GM12878 (cell line): Measurements from ENCODE around the gene ING3. TPM values are rescaled to one million over a fixed set of nuclear protein-coding genes. Genes with fewer than 3 reads are reported as not detected.

Experiments
- ATAC-seq: fragments of 200-7000 bp; cut with Tn5 transposase; 3 replicates; pipeline ENCODE4 v1.9.1; 2020; ENCODE audit warnings: mild to moderate bottlenecking, moderate library complexity
- BruUV-seq: library from RNA; stranded (reverse); fragments of 400-500 nt; replicated peaks from 2 replicates; lab custom pipeline; 2021; lab: Mats Ljungman, UMichigan
- CTCF ChIA-PET: fragments of 300-600 bp; sonication (Branson Sonifier 250); formaldehyde crosslinking; extraction: SDS; loops from one replicate; lab custom pipeline; 2021; ENCODE audit warnings: inconsistent platforms; lab: Yijun Ruan, JAX
- POLR2A ChIA-PET: fragments of 350-600 bp; formaldehyde crosslinking; extraction: SDS; loops from one replicate; lab custom pipeline; 2021; ENCODE audit warnings: inconsistent platforms; lab: Charles Lee
- RAD21 ChIA-PET: fragments of 300-600 bp; sonication (Branson Sonifier 250); formaldehyde crosslinking; loops from one replicate; lab custom pipeline; 2023; ENCODE audit warnings: antibody characterized with exemption; ENCODE audit not compliant: unreplicated experiment; lab: Charles Lee
- SMC1A ChIA-PET: fragments of 300-600 bp; sonication (Branson Sonifier 250); formaldehyde crosslinking; loops from one replicate; lab custom pipeline; 2023; ENCODE audit not compliant: unreplicated experiment, uncharacterized antibody; lab: Charles Lee
- DNase-seq: peaks from one replicate; pipeline ENCODE4 v3.0.0-alpha.2; 2011; ENCODE audit warnings: low read depth, low spot score
- FAIRE-seq: peaks from 3 replicates; lab custom pipeline; 2011; peaks lifted over from hg19 to GRCh38; lab: Jason Lieb, UNC
- H2AFZ ChIP-seq: 2 replicates; pipeline ENCODE4 v1.6.0; 2011; ENCODE audit warnings: low read depth, low read length, control low read depth; ENCODE audit not compliant: control insufficient read depth
- H3K27ac ChIP-seq: 2 replicates; pipeline ENCODE4 v1.5.1; 2011; ENCODE audit warnings: control low read depth; ENCODE audit not compliant: control insufficient read depth, insufficient read depth
- H3K27me3 ChIP-seq, 2 experiments: replicated peaks in 1 of 2; 2 replicates each; pipeline versions ENCODE4 v1.6.0 to v1.6.1; 2011; ENCODE audit warnings: low read length in 1 of 2; ENCODE audit not compliant: control insufficient read depth in 2 of 2, insufficient read depth in 2 of 2
- H3K36me3 ChIP-seq, 2 experiments: 2 replicates each; pipeline ENCODE4 v1.5.1; 2011; ENCODE audit warnings: low read length in 1 of 2; ENCODE audit not compliant: control insufficient read depth in 2 of 2, insufficient read depth in 2 of 2
- H3K4me1 ChIP-seq: 2 replicates; pipeline ENCODE4 v1.6.1; 2011; ENCODE audit warnings: mild to moderate bottlenecking, low read length, moderate library complexity, mixed read lengths; ENCODE audit not compliant: control insufficient read depth, insufficient read depth
- H3K4me2 ChIP-seq: 2 replicates; pipeline ENCODE4 v1.6.0; 2011; ENCODE audit warnings: control low read depth; ENCODE audit not compliant: control insufficient read depth, insufficient read depth
- H3K4me3 ChIP-seq: fragments of 200-600 bp; sonication (generic); 2 replicates; pipeline ENCODE4 v1.5.1; 2016
- H3K79me2 ChIP-seq: 2 replicates; pipeline ENCODE4 v1.6.0; 2011; ENCODE audit warnings: low read length; ENCODE audit not compliant: control insufficient read depth, insufficient read depth
- H3K9ac ChIP-seq: 2 replicates; pipeline ENCODE4 v1.8.0; 2011; ENCODE audit warnings: low read length, control low read depth, mixed read lengths; ENCODE audit not compliant: control insufficient read depth, insufficient read depth
- H3K9me3 ChIP-seq: replicated peaks from 3 replicates; pipeline ENCODE4 v1.5.1; 2011; ENCODE audit warnings: mild to moderate bottlenecking, low read length; ENCODE audit not compliant: control insufficient read depth, insufficient read depth
- H4K20me1 ChIP-seq: 2 replicates; pipeline ENCODE4 v1.6.0; 2011; ENCODE audit not compliant: control insufficient read depth, insufficient read depth
- CBX3 ChIP-seq: fragments of 200-600 bp; sonication (generic); IDR thresholded peaks from 2 replicates; pipeline ENCODE4 v1.6.1; 2016; ENCODE audit warnings: low read depth, borderline replicate concordance
- ESRRA ChIP-seq: IDR thresholded peaks from 2 replicates; pipeline ENCODE4 v1.6.1; 2012; ENCODE audit warnings: mild to moderate bottlenecking, low read length, improper control_type of control experiment
- GATAD2B ChIP-seq: fragments of 450-650 bp; conservative IDR thresholded peaks from 2 replicates; pipeline ENCODE4 v1.6.1; 2017; ENCODE audit warnings: low read depth, mild to moderate bottlenecking, moderate library complexity
- IKZF1 ChIP-seq: fragments of 450-650 bp; conservative IDR thresholded peaks from 2 replicates; pipeline ENCODE4 v1.6.1; 2017; ENCODE audit warnings: antibody characterized with exemption, mild to moderate bottlenecking
- IKZF2 ChIP-seq, 2 experiments: fragments of 450-650 bp; IDR thresholded peaks; 2 replicates each; pipeline ENCODE4 v1.6.1; 2017; ENCODE audit warnings: mild to moderate bottlenecking in 2 of 2, moderate library complexity in 2 of 2
- IRF5 ChIP-seq: fragments of 450-650 bp; IDR thresholded peaks from 2 replicates; pipeline ENCODE4 v1.6.1; 2017; ENCODE audit warnings: borderline replicate concordance
- KDM1A ChIP-seq: fragments of 200-600 bp; sonication (generic); IDR thresholded peaks from 2 replicates; pipeline ENCODE4 v1.6.1; 2016; ENCODE audit warnings: borderline replicate concordance
- MTA2 ChIP-seq: fragments of 450-650 bp; IDR thresholded peaks from 2 replicates; pipeline ENCODE4 v1.6.1; 2016; ENCODE audit warnings: low read depth, mild to moderate bottlenecking, moderate library complexity
- NBN ChIP-seq: fragments of 450-650 bp; IDR thresholded peaks from 2 replicates; pipeline ENCODE4 v1.6.1; 2016
- NFIC ChIP-seq: IDR thresholded peaks from 2 replicates; pipeline ENCODE4 v1.6.1; 2012; ENCODE audit warnings: low read depth, mild to moderate bottlenecking, inconsistent platforms, low read length, moderate library complexity
- NRF1 ChIP-seq: conservative IDR thresholded peaks from 2 replicates; pipeline ENCODE4 v1.6.1; 2011; ENCODE audit warnings: mild to moderate bottlenecking, low read depth, low read length, improper control_type of control experiment
- POLR2AphosphoS5 ChIP-seq: IDR thresholded peaks from 2 replicates; pipeline ENCODE4 v1.6.1; 2011; ENCODE audit warnings: mild to moderate bottlenecking, low read length, inconsistent platforms
- TCF3 ChIP-seq: IDR thresholded peaks from 2 replicates; pipeline ENCODE4 v1.6.1; 2012; ENCODE audit warnings: low read depth, mild to moderate bottlenecking, low read length, borderline replicate concordance; ENCODE audit not compliant: insufficient read depth
- ZSCAN29 ChIP-seq: fragments of 450-650 bp; IDR thresholded peaks from 2 replicates; pipeline ENCODE4 v1.6.1; 2017; ENCODE audit warnings: mild to moderate bottlenecking, moderate library complexity
- WGBS: methylation state at CpG from one replicate; pipeline ENCODE4 v1.1.6; 2016; ENCODE audit warnings: low lambda C conversion rate; ENCODE audit not compliant: insufficient replicate concordance, insufficient coverage; ENCODE audit errors: missing lambda C conversion rate; 5-methylcytosine and 5-hydroxymethylcytosine counted together
- in situ Hi-C: fragments of 300-500 bp; cut with MboI; formaldehyde crosslinking; loops from 9 replicates; pipeline ENCODE4 v1.14.3; 2018; ENCODE audit warnings: mixed read lengths
- intact Hi-C: fragments of 100-400 bp; cut with micrococcal nuclease; formaldehyde crosslinking; loops from one replicate; pipeline ENCODE4 v1.14.2; 2022; ENCODE audit not compliant: unreplicated experiment
- polyA plus RNA-seq, 11 experiments: library from polyadenylated mRNA; depleted of rRNA in 4 of 11; unstranded in 6 of 11; stranded (reverse) in 5 of 11; fragments of >200 nt; fragmentation: Nextera tagmentation in 4 of 11; fragmentation: Illumina TruSeq in 1 of 11; extraction: Ambion mirVana in 4 of 11; extraction: Trizol in 1 of 11; gene quantifications; 1 replicate in 1 of 11; 2 replicates in 10 of 11; pipeline versions ENCODE4 v1.2.1 to v1.2.3, GENCODE V29; 2011 to 2016; ENCODE audit warnings: inconsistent platforms in 2 of 11, missing spikeins in 2 of 11, low read depth in 1 of 11
- total RNA-seq, 4 experiments: library from RNA; depleted of rRNA in 3 of 4; stranded (reverse); fragments of >200 nt in 3 of 4; fragmentation: Illumina TruSeq in 1 of 4; extraction: Trizol in 1 of 4; gene quantifications; 2 replicates each; pipeline versions ENCODE4 v1.2.1 to v1.2.3, GENCODE V29; 2013 to 2021
- TF ChIP-seq, protein P1 (sequence below): IDR thresholded peaks from 2 replicates; pipeline ENCODE4 v1.6.1; 2012; ENCODE audit warnings: improper control_type of control experiment, low read depth, low read length; ENCODE audit not compliant: insufficient replicate concordance
- TF ChIP-seq, protein P2 (sequence below): fragments of 450-650 bp; IDR thresholded peaks from 2 replicates; pipeline ENCODE4 v1.6.1; 2017; ENCODE audit warnings: low read depth, mild to moderate bottlenecking, moderate library complexity

The ING3 gene
- total and polyA plus RNA-seq, 10 of the 15 experiments (the other 5 are each of a cell fraction or from before 2014, with no cell fraction given), result 12.1 to 60.8 (median 28.8) TPM

DNA sequence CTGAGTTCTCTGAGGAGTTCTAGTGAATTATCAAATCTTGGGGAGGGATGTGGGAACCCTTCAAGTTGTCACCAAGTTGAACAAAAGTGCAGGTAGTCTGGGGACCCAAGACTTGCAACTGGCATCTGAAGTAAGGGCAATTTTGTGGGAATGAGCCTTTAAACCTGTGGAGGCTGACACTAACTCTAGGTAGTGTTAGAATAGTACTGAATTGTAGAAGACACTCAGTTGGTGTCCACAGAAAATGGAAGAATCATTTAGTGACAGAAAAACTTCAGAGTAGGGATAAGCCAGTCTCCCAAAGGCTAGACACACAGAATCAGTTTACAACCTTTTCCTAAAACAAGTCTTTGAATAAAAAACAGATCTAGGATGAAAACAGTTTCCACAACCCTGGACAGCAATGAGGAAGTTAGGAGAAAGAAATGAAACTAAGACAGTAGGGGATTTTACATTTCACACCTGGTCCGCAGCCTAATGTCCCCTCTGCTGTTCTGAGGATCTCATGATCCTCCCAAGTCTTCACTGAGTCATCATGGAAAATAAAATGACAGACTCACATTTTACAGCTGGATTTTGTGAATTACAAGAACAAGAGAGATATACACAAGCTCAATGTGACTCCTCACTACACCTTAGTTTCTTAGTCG is 23.0 kb upstream of the ING3 start:
- H3K36me3 ChIP-seq, result no peaks in the 10 kb centered on the region
- H3K79me2 ChIP-seq, result no peaks in the 10 kb centered on the region
- ChIA-PET POLR2A (interaction anchor here (0.6 to 2.1 kb wide), 7 partner anchors 9 to 90 kb away, joined by 3 to 7 read pairs (median 5); partner anchors contain the start of gene ING3), CTCF (interaction anchor here (0.7 to 2.0 kb wide), 15 partner anchors 11 to 646 kb away, joined by 3 to 11 read pairs (median 4); partner anchors contain the start of gene ING3), SMC1A (interaction anchor here (0.6 to 3.0 kb wide), 32 partner anchors 9 to 351 kb away, joined by 3 to 13 read pairs (median 4); partner anchors contain the start of genes ING3 and TSPAN12), RAD21 (interaction anchor here (0.6 to 3.5 kb wide), 11 partner anchors 9 to 121 kb away, joined by 3 to 18 read pairs (median 4); partner anchors contain the start of gene ING3)
- H4K20me1 ChIP-seq, result no peaks in the 10 kb centered on the region
- no peak overlapping the region; the same call in 1 of the 2 replicates for H3K4me2 ChIP-seq
- H3K4me3 ChIP-seq, result no peak overlapping the region
- no peak for FAIRE-seq
- H3K27me3 ChIP-seq, result no peaks in the 10 kb centered on the region
- peak overlapping the region; percentile 59 for H2AFZ ChIP-seq
- peaks cover 4% of the 10 kb centered on the region; the same call in 1 of the 2 replicates for H3K4me1 ChIP-seq
- no peaks in the 10 kb centered on the region; the same call in 2 of the 3 replicates for H3K9me3 ChIP-seq
- in situ Hi-C loops, result no loop called here
- 62% methylated on average over 2 of the region's 2 CpGs for WGBS
- peak; percentile 46 for DNase-seq
- intact Hi-C loops, result loop anchor here (5.0 kb wide), 1 partner anchor 60 kb away; no protein-coding TSS in a partner anchor
- H3K27ac ChIP-seq, result peak overlapping the region; percentile 46; the same call in 1 of the 2 replicates
- BruUV-seq, result no TSS peak
- no peak overlapping the region for H3K9ac ChIP-seq
- peak; percentile 90 for ATAC-seq
- TF ChIP-seq IRF5 (no peak), NBN (peak; percentile 28; the same call in 1 of the 2 replicates), NFIC (no peak), ZSCAN29 (no peak), KDM1A (no peak), POLR2AphosphoS5 (no peak), ESRRA (no peak), CBX3 (no peak), MTA2 (peak; percentile 63; the same call in 1 of the 2 replicates), TCF3 (no peak), NRF1 (no peak), GATAD2B (peak; percentile 69; the same call in 1 of the 2 replicates), IKZF2 (IDR thresholded peaks at IDR 0.05) (peak; percentile 92 to 95), IKZF1 (peak; percentile 92)
- TF ChIP-seq, protein P1, sequence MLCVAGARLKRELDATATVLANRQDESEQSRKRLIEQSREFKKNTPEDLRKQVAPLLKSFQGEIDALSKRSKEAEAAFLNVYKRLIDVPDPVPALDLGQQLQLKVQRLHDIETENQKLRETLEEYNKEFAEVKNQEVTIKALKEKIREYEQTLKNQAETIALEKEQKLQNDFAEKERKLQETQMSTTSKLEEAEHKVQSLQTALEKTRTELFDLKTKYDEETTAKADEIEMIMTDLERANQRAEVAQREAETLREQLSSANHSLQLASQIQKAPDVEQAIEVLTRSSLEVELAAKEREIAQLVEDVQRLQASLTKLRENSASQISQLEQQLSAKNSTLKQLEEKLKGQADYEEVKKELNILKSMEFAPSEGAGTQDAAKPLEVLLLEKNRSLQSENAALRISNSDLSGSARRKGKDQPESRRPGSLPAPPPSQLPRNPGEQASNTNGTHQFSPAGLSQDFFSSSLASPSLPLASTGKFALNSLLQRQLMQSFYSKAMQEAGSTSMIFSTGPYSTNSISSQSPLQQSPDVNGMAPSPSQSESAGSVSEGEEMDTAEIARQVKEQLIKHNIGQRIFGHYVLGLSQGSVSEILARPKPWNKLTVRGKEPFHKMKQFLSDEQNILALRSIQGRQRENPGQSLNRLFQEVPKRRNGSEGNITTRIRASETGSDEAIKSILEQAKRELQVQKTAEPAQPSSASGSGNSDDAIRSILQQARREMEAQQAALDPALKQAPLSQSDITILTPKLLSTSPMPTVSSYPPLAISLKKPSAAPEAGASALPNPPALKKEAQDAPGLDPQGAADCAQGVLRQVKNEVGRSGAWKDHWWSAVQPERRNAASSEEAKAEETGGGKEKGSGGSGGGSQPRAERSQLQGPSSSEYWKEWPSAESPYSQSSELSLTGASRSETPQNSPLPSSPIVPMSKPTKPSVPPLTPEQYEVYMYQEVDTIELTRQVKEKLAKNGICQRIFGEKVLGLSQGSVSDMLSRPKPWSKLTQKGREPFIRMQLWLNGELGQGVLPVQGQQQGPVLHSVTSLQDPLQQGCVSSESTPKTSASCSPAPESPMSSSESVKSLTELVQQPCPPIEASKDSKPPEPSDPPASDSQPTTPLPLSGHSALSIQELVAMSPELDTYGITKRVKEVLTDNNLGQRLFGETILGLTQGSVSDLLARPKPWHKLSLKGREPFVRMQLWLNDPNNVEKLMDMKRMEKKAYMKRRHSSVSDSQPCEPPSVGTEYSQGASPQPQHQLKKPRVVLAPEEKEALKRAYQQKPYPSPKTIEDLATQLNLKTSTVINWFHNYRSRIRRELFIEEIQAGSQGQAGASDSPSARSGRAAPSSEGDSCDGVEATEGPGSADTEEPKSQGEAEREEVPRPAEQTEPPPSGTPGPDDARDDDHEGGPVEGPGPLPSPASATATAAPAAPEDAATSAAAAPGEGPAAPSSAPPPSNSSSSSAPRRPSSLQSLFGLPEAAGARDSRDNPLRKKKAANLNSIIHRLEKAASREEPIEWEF, result no peak
- TF ChIP-seq, protein P2, sequence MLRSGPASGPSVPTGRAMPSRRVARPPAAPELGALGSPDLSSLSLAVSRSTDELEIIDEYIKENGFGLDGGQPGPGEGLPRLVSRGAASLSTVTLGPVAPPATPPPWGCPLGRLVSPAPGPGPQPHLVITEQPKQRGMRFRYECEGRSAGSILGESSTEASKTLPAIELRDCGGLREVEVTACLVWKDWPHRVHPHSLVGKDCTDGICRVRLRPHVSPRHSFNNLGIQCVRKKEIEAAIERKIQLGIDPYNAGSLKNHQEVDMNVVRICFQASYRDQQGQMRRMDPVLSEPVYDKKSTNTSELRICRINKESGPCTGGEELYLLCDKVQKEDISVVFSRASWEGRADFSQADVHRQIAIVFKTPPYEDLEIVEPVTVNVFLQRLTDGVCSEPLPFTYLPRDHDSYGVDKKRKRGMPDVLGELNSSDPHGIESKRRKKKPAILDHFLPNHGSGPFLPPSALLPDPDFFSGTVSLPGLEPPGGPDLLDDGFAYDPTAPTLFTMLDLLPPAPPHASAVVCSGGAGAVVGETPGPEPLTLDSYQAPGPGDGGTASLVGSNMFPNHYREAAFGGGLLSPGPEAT, result peak; percentile 96
